Right lobe of liver (tissue), 6 donors: ENCODE data around the gene GALNT17. TPM values are rescaled to one million over a fixed set of nuclear protein-coding genes. Genes with fewer than 3 reads are reported as not detected.

Experiments used
- ATAC-seq, 4 donors: fragments of 200-7000 bp; cut with Tn5 transposase; one replicate each; pipeline ENCODE4 v1.9.1; 2020; ENCODE audit warnings: mild to moderate bottlenecking in 4 of 4, moderate library complexity in 4 of 4
- DNase-seq, 3 donors: peaks; one replicate each; pipeline ENCODE4 v3.0.0-alpha.2; 2020
- H3K27ac ChIP-seq, 3 donors: fragments of 200-600 bp; one replicate each; pipeline ENCODE4 v1.8.0; 2022
- H3K27me3 ChIP-seq, 2 donors: fragments of 200-600 bp; one replicate each; pipeline ENCODE4 v1.8.0; 2022
- H3K36me3 ChIP-seq, 4 donors: fragments of 200-600 bp; sonication (generic) in 1 of 4; one replicate each; pipeline versions ENCODE4 v1.5.1 to v1.8.0; 2017 to 2022; ENCODE audit warnings: control low read depth in 1 of 4
- H3K4me1 ChIP-seq, 4 donors: fragments of 200-600 bp; sonication (generic) in 1 of 4; one replicate each; pipeline versions ENCODE4 v1.5.1 to v1.8.0; 2017 to 2022; ENCODE audit warnings: control low read depth in 1 of 4
- H3K4me3 ChIP-seq, 3 donors: fragments of 200-600 bp; one replicate each; pipeline ENCODE4 v1.8.0; 2022
- H3K9me3 ChIP-seq, 4 donors: fragments of 200-600 bp; sonication (generic) in 1 of 4; one replicate each; pipeline versions ENCODE4 v1.5.1 to v1.8.0; 2017 to 2022; ENCODE audit warnings: control low read depth in 1 of 4
- POLR2A ChIP-seq: fragments of 450-650 bp; IDR thresholded peaks from one replicate; pipeline ENCODE4 v1.6.1; 2017; ENCODE audit warnings: antibody characterized with exemption, mild to moderate bottlenecking
- WGBS: methylation state at CpG from one replicate; pipeline ENCODE4 v1.1.6; 2018; ENCODE audit warnings: low coverage, low lambda C conversion rate; ENCODE audit not compliant: insufficient coverage; ENCODE audit errors: missing lambda C conversion rate; 5-methylcytosine and 5-hydroxymethylcytosine counted together
- intact Hi-C, 2 donors: fragments of 100-400 bp; cut with DNase I; formaldehyde crosslinking; loops; one replicate each; pipeline versions ENCODE4 v1.11.2 to v1.14.1; 2022
- total RNA-seq, 6 experiments: library from RNA; depleted of rRNA in 2 of 6; stranded (reverse); fragments of >200 nt in 2 of 6; fragmentation: NEBNext Ultra II Directional in 3 of 6; extraction: Animal tissue kit (Norgen Biotek cat#: 25700) in 3 of 6; gene quantifications; one replicate each; pipeline versions ENCODE4 v1.1.0 to v1.2.4, GENCODE V29; 2016 to 2023
- TF ChIP-seq, protein P1 (sequence below), 4 donors: fragments of 200-600 bp in 3 of 4; fragments of 450-650 bp in 1 of 4; IDR thresholded peaks; one replicate each; pipeline versions ENCODE4 v1.5.1 to v1.8.0; 2016 to 2022; ENCODE audit warnings: antibody characterized with exemption in 4 of 4, mild to moderate bottlenecking in 2 of 4
- donor health status: DM: no; HTN: yes; CAD: no.
- donor health status: DM: no; HTN: no; CAD: no.
- donor health status: DM: no; HTN: no; CAD: no.
- donor health status: DM: no; HTN: yes; CAD: no.
- donor health status: DM: no; HTN: yes; CAD: no.

Gene GALNT17
- total RNA-seq, 6 experiments from 2014 or later: 0.06 to 0.31 (median 0.10) TPM

- intact Hi-C loops: no loop called here
- ATAC-seq: no peak
- 55% methylated on average over 9 of the region's 14 CpGs for WGBS
Observed at GRCh38 chr7:71507680-71508602, 376.0 kb downstream of the GALNT17 start.

DNA sequence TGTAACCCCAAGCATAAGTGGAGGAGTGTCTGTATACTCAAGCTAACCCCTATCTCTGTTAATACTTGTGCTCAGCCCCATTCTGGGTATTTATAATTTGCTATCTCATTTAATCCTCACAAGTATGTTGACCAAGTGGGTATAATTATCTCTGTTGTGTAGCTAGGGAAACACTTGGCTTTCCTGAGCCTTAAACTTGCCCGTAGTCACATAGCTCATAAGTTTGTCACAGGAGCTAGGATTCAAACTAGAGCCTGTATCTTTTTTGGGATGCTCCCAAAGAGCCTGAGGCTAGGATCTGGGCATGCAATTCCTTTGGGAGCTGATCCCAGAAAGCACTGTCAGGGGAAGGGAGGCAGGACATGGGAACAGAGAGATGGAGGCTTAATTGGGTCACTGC, 377.4 kb downstream of the GALNT17 start:
- DNase-seq (no peak), ATAC-seq (no peak)
- intact Hi-C loops: no loop called here
- no peak overlapping the region for H3K4me3 ChIP-seq
- no peaks in the 10 kb centered on the region for H3K27me3 ChIP-seq
- H3K27ac ChIP-seq: no peak overlapping the region
- TF ChIP-seq, protein P1, sequence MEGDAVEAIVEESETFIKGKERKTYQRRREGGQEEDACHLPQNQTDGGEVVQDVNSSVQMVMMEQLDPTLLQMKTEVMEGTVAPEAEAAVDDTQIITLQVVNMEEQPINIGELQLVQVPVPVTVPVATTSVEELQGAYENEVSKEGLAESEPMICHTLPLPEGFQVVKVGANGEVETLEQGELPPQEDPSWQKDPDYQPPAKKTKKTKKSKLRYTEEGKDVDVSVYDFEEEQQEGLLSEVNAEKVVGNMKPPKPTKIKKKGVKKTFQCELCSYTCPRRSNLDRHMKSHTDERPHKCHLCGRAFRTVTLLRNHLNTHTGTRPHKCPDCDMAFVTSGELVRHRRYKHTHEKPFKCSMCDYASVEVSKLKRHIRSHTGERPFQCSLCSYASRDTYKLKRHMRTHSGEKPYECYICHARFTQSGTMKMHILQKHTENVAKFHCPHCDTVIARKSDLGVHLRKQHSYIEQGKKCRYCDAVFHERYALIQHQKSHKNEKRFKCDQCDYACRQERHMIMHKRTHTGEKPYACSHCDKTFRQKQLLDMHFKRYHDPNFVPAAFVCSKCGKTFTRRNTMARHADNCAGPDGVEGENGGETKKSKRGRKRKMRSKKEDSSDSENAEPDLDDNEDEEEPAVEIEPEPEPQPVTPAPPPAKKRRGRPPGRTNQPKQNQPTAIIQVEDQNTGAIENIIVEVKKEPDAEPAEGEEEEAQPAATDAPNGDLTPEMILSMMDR (IDR thresholded peaks at IDR 0.05): no peak
- no peak for TF ChIP-seq POLR2A
- H3K9me3 ChIP-seq: no peaks in the 10 kb centered on the region
- no peaks in the 10 kb centered on the region for H3K36me3 ChIP-seq
- no peaks in the 10 kb centered on the region for H3K4me1 ChIP-seq
- WGBS: 60% methylated on average over 1 of the region's 1 CpG

More at GRCh38 chr7:71507680-71508602, 376.0 kb downstream of the GALNT17 start:
- Histone ChIP-seq H3K36me3 (no peaks in the 10 kb centered on the region), H3K4me3 (no peak overlapping the region), H3K4me1 (no peaks in the 10 kb centered on the region), H3K27me3 (no peaks in the 10 kb centered on the region), H3K27ac (no peak overlapping the region), H3K9me3 (no peaks in the 10 kb centered on the region)
- TF ChIP-seq POLR2A: no peak
- TF ChIP-seq, protein P1 (IDR thresholded peaks at IDR 0.05): no peak
- no peak for DNase-seq

- no peak overlapping the region for H3K4me3 ChIP-seq
- no peaks in the 10 kb centered on the region for H3K9me3 ChIP-seq
- no peak for ATAC-seq
- H3K36me3 ChIP-seq: no peaks in the 10 kb centered on the region
- 88% methylated on average over 1 of the region's 3 CpGs for WGBS
- intact Hi-C loops: no loop called here
- no peak overlapping the region for H3K27ac ChIP-seq
- H3K4me1 ChIP-seq: no peaks in the 10 kb centered on the region
- TF ChIP-seq POLR2A: no peak
- TF ChIP-seq, protein P1 (IDR thresholded peaks at IDR 0.05): no peak
- no peaks in the 10 kb centered on the region for H3K27me3 ChIP-seq
- no peak for DNase-seq
Observed at GRCh38 chr7:71511361-71511807, 379.4 kb downstream of the GALNT17 start.

DNA sequence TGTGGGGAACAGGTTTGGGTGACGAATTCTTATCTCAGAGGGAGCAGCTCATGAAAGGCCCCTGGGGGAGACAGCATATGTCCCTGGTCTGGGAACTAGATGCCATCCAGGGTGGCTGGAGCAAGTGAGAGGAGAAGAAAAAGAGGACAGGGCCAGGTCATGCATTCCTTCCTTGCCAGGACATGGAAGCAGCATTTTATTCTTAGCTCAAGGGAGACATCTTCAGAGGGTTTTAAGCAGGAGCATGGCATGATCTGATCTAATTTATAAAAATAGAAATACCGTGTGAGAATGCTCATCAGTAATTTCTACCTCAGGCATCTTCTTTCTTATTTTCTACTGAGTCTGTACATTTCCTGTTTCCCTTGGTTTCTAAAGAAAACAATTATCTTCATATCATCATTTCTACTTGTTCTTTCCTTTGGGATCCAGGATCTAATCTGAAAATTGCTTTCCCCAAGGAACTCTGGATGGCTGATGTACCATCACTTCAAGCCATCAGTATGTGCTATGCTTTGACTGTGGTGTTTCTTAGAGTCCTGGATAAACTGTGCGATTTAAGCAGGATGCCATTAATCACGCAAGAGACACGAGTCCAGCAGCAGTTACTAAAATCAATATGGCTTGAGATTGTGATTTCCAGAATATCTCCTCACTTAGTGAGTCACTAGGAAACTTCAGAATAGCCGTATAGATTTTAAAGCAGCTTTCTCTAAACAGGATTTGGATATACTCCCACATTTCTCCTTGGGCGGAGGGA, 386.2 kb downstream of the GALNT17 start:
- 48% methylated on average over 7 of the region's 7 CpGs for WGBS
- ATAC-seq: no peak
- Histone ChIP-seq H3K4me3 (no peak overlapping the region), H3K27ac (no peak overlapping the region), H3K27me3 (no peaks in the 10 kb centered on the region), H3K4me1 (no peaks in the 10 kb centered on the region), H3K9me3 (no peaks in the 10 kb centered on the region), H3K36me3 (no peaks in the 10 kb centered on the region)
- intact Hi-C loops: no loop called here
- no peak for TF ChIP-seq POLR2A
- TF ChIP-seq, protein P1 (IDR thresholded peaks at IDR 0.05): no peak
- no peak for DNase-seq
